ENCODE measurements around the gene XYLT1.
"Not testable (repeated sequence)": the region's sequence is repeated elsewhere in the genome, so short reads cannot be mapped to it uniquely, and the experiment has no call there.

Gene XYLT1

GRCh38 chr16:17510567-17510966, 39.8 kb upstream of the XYLT1 start:
- Histone ChIP-seq H2AFZ (ENCODE audit: low read depth) (no peak overlapping the region), H3K4me2 (no peak overlapping the region), H4K20me1 (ENCODE audit: insufficient read depth) (no peaks in the 10 kb centered on the region), H3K36me3 (ENCODE audit: insufficient read depth) (no peaks in the 10 kb centered on the region), H3K4me1 (ENCODE audit: low read depth, poor library complexity, severe bottlenecking) (peaks cover 25% of the 10 kb centered on the region), H3K4me3 (IDR thresholded peaks at IDR 0.05; ENCODE audit: insufficient read depth, low read depth, low read length) (no peak overlapping the region), H3K9ac (no peak overlapping the region), H3K27me3 (ENCODE audit: insufficient read depth, low read depth) (no peaks in the 10 kb centered on the region), H3K27ac (no peak overlapping the region), H3K79me2 (ENCODE audit: insufficient read depth, low read depth) (no peaks in the 10 kb centered on the region)
- no peak for TF ChIP-seq CTCF (conservative IDR thresholded peaks at IDR 0.05; ENCODE audit: low read depth, low read length)

GRCh38 chr16:17509194-17509593, 38.4 kb upstream of the XYLT1 start:
- no peak overlapping the region for H3K9ac ChIP-seq
- H3K4me2 ChIP-seq, result no peak overlapping the region
- H2AFZ ChIP-seq (ENCODE audit: low read depth), result no peak overlapping the region
- H3K4me1 ChIP-seq (ENCODE audit: low read depth, poor library complexity, severe bottlenecking), result peaks cover 25% of the 10 kb centered on the region
- H3K27me3 ChIP-seq (ENCODE audit: insufficient read depth, low read depth), result no peaks in the 10 kb centered on the region
- H3K79me2 ChIP-seq (ENCODE audit: insufficient read depth, low read depth), result no peaks in the 10 kb centered on the region
- no peak overlapping the region for H3K4me3 ChIP-seq (IDR thresholded peaks at IDR 0.05; ENCODE audit: insufficient read depth, low read depth, low read length)
- no peak overlapping the region for H3K27ac ChIP-seq
- TF ChIP-seq CTCF (conservative IDR thresholded peaks at IDR 0.05; ENCODE audit: low read depth, low read length), result no peak
- no peaks in the 10 kb centered on the region for H3K36me3 ChIP-seq (ENCODE audit: insufficient read depth)
- H4K20me1 ChIP-seq (ENCODE audit: insufficient read depth), result no peaks in the 10 kb centered on the region

- H3K4me1 ChIP-seq (ENCODE audit: low read depth, poor library complexity, severe bottlenecking), result peaks cover 23% of the 10 kb centered on the region
- no peak for TF ChIP-seq CTCF (conservative IDR thresholded peaks at IDR 0.05; ENCODE audit: low read depth, low read length)
- H3K27ac ChIP-seq, result no peak overlapping the region
- H3K4me3 ChIP-seq (IDR thresholded peaks at IDR 0.05; ENCODE audit: insufficient read depth, low read depth, low read length), result no peak overlapping the region
- no peak overlapping the region for H2AFZ ChIP-seq (ENCODE audit: low read depth)
- H3K9ac ChIP-seq, result no peak overlapping the region
- no peaks in the 10 kb centered on the region for H3K27me3 ChIP-seq (ENCODE audit: insufficient read depth, low read depth)
- no peaks in the 10 kb centered on the region for H3K36me3 ChIP-seq (ENCODE audit: insufficient read depth)
- no peaks in the 10 kb centered on the region for H3K79me2 ChIP-seq (ENCODE audit: insufficient read depth, low read depth)
- no peak overlapping the region for H3K4me2 ChIP-seq
- H4K20me1 ChIP-seq (ENCODE audit: insufficient read depth), result no peaks in the 10 kb centered on the region
These were observed 37.5 kb upstream of the XYLT1 start for GRCh38 chr16:17508303-17508702.

GRCh38 chr16:17507516-17507915, 36.8 kb upstream of the XYLT1 start:
- H3K4me2 ChIP-seq; H2AFZ ChIP-seq (ENCODE audit: low read depth): not testable (repeated sequence)

GRCh38 chr16:17505828-17506227, 35.1 kb upstream of the XYLT1 start:
- H3K4me3 ChIP-seq (IDR thresholded peaks at IDR 0.05; ENCODE audit: insufficient read depth, low read depth, low read length); H3K4me2 ChIP-seq; H4K20me1 ChIP-seq (ENCODE audit: insufficient read depth); H3K36me3 ChIP-seq (ENCODE audit: insufficient read depth); H3K27ac ChIP-seq; H2AFZ ChIP-seq (ENCODE audit: low read depth); H3K9ac ChIP-seq; H3K79me2 ChIP-seq (ENCODE audit: insufficient read depth, low read depth); H3K27me3 ChIP-seq (ENCODE audit: insufficient read depth, low read depth); H3K4me1 ChIP-seq (ENCODE audit: low read depth, poor library complexity, severe bottlenecking): not testable (repeated sequence)

More at GRCh38 chr16:17507516-17507915, 36.8 kb upstream of the XYLT1 start:
- not testable (repeated sequence) for H3K79me2 ChIP-seq (ENCODE audit: insufficient read depth, low read depth); H3K27ac ChIP-seq; H3K36me3 ChIP-seq (ENCODE audit: insufficient read depth); H4K20me1 ChIP-seq (ENCODE audit: insufficient read depth); H3K27me3 ChIP-seq (ENCODE audit: insufficient read depth, low read depth); H3K4me3 ChIP-seq (IDR thresholded peaks at IDR 0.05; ENCODE audit: insufficient read depth, low read depth, low read length); H3K9ac ChIP-seq
- peaks cover 15% of the 10 kb centered on the region for H3K4me1 ChIP-seq (ENCODE audit: low read depth, poor library complexity, severe bottlenecking)
